ENCODE measurements around the gene SP1. TPM values are rescaled to one million over a fixed set of nuclear protein-coding genes. Genes with fewer than 3 reads are reported as not detected.
A peak's percentile ranks its signal among the peaks of the same experiment; 100 is the strongest.
"Not testable (repeated sequence)": the region's sequence is repeated elsewhere in the genome, so short reads cannot be mapped to it uniquely, and the experiment has no call there.

The SP1 gene
- total and polyA plus RNA-seq, 2 of the 4 experiments (the other 2 are of a cell fraction): 19.7 to 53.6 TPM

DNA sequence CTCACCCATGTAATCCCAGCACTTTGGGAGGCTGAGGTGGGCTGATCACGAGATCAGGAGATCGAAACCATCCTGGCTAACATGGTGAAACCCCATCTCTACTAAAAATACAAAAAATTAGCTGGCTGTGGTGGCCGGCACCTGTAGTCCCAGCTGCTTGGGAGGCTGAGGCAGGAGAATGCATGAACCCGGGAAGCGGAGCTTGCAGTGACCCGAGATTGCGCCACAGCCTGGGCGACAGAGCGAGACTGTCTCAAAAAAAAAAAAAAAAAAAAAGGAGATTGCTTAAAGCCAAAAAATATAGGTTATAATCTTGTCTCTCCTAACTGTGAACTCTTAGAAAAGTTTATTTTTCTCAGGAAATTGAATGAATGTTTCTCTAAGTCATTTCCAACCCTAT is 55.4 kb downstream of the SP1 start:
- H3K18ac ChIP-seq (ENCODE audit: low read depth, low read length); H2BK15ac ChIP-seq (ENCODE audit: low read depth, low read length); H3K9me1 ChIP-seq (ENCODE audit: insufficient read depth, low read length); H2BK120ac ChIP-seq (ENCODE audit: low read depth, low read length); H3K9me3 ChIP-seq (ENCODE audit: control insufficient read depth, insufficient read depth, low read length); H3K4me2 ChIP-seq (ENCODE audit: low read depth, low read length); H3K27me3 ChIP-seq (ENCODE audit: control insufficient read depth, insufficient read depth, low read length); in situ Hi-C loops (cut with MboI; ENCODE audit: low sequenced_read_pairs); H2BK20ac ChIP-seq (ENCODE audit: low read depth, low read length); H4K91ac ChIP-seq (ENCODE audit: insufficient read depth, low read depth, low read length); intact Hi-C loops (cut with micrococcal nuclease); H3K9ac ChIP-seq (ENCODE audit: low read depth, low read length); dilution Hi-C loops (cut with HindIII; ENCODE audit: low sequenced_read_pairs, unreplicated experiment); DNase-seq; POLR2A ChIA-PET (ENCODE audit: unreplicated experiment); H2AK5ac ChIP-seq (ENCODE audit: low read depth, low read length); H3K27ac ChIP-seq (ENCODE audit: insufficient read depth, low read length); H4K5ac ChIP-seq (ENCODE audit: low read depth, low read length); H3K23ac ChIP-seq (ENCODE audit: low read depth, low read length); H3K4me3 ChIP-seq (ENCODE audit: insufficient read depth, low read depth, low read length); H4K8ac ChIP-seq (ENCODE audit: low read depth in 2 of 2, low read length in 2 of 2); H3K4me1 ChIP-seq (ENCODE audit: control insufficient read depth, insufficient read depth, low read length); H3K56ac ChIP-seq (ENCODE audit: extremely low read depth, insufficient read depth, low read length); CTCF ChIA-PET; H2AK9ac ChIP-seq (replicated peaks; ENCODE audit: low read depth, low read length, poor library complexity); H3K14ac ChIP-seq (replicated peaks; ENCODE audit: low read depth, low read length); H2AFZ ChIP-seq (replicated peaks; ENCODE audit: low read length, poor library complexity); H3K36me3 ChIP-seq (ENCODE audit: control insufficient read depth, insufficient read depth, low read length); H3K4ac ChIP-seq (ENCODE audit: low read depth, low read length); H3K79me1 ChIP-seq (ENCODE audit: low read depth in 1 of 2, low read length in 2 of 2); BruUV-seq (replicated peaks); ATAC-seq (ENCODE audit: low read depth); H2BK5ac ChIP-seq (ENCODE audit: low read depth, low read length, poor library complexity, severe bottlenecking); H4K20me1 ChIP-seq (ENCODE audit: insufficient read depth, low read length): not testable (repeated sequence)
- WGBS, 2 experiments (ENCODE audit: extremely low coverage in 2 of 2, insufficient read length in 1 of 2): 100% methylated on average over 3 of the region's 9 CpGs; no CpG with 5 or more reads in 1 of the 2 experiments

DNA sequence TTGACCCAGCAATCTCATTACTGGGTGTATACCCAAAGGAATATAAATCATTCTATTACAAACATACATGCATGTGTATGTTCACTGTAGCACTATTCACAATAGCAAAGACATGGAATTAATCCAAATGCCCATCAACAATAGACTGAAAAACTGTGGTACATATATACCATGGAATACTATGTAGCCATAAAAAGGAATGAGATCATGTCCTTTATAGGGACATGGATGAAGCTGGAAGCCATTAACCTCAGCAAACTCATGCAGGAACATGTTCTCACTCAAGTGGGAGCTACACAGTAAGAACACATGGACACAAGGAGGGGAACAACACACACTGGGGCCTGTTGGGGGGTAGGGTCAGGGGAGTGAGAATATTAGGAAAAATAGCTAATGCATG is 59.6 kb downstream of the SP1 start:
- H3K56ac ChIP-seq (ENCODE audit: extremely low read depth, insufficient read depth, low read length); CTCF ChIA-PET; ATAC-seq (ENCODE audit: low read depth): not testable (repeated sequence)

More for the DNA sequence above, 59.6 kb downstream of the SP1 start:
- H3K9ac ChIP-seq (ENCODE audit: low read depth, low read length); H3K4me3 ChIP-seq (ENCODE audit: insufficient read depth, low read depth, low read length); dilution Hi-C loops (cut with HindIII; ENCODE audit: low sequenced_read_pairs, unreplicated experiment); H4K8ac ChIP-seq (ENCODE audit: low read depth in 2 of 2, low read length in 2 of 2); H3K4me1 ChIP-seq (ENCODE audit: control insufficient read depth, insufficient read depth, low read length); H3K4me2 ChIP-seq (ENCODE audit: low read depth, low read length); BruUV-seq (replicated peaks); H2AFZ ChIP-seq (replicated peaks; ENCODE audit: low read length, poor library complexity); H3K9me3 ChIP-seq (ENCODE audit: control insufficient read depth, insufficient read depth, low read length); H4K20me1 ChIP-seq (ENCODE audit: insufficient read depth, low read length); H2BK5ac ChIP-seq (ENCODE audit: low read depth, low read length, poor library complexity, severe bottlenecking); DNase-seq; H2BK20ac ChIP-seq (ENCODE audit: low read depth, low read length); H3K27ac ChIP-seq (ENCODE audit: insufficient read depth, low read length); H2AK9ac ChIP-seq (replicated peaks; ENCODE audit: low read depth, low read length, poor library complexity); H2BK15ac ChIP-seq (ENCODE audit: low read depth, low read length); H3K4ac ChIP-seq (ENCODE audit: low read depth, low read length); intact Hi-C loops (cut with micrococcal nuclease); H4K5ac ChIP-seq (ENCODE audit: low read depth, low read length); H4K91ac ChIP-seq (ENCODE audit: insufficient read depth, low read depth, low read length); H3K23ac ChIP-seq (ENCODE audit: low read depth, low read length); POLR2A ChIA-PET (ENCODE audit: unreplicated experiment); H3K27me3 ChIP-seq (ENCODE audit: control insufficient read depth, insufficient read depth, low read length); H3K14ac ChIP-seq (replicated peaks; ENCODE audit: low read depth, low read length); H3K18ac ChIP-seq (ENCODE audit: low read depth, low read length); in situ Hi-C loops (cut with MboI; ENCODE audit: low sequenced_read_pairs); H2BK120ac ChIP-seq (ENCODE audit: low read depth, low read length); H3K36me3 ChIP-seq (ENCODE audit: control insufficient read depth, insufficient read depth, low read length); H3K9me1 ChIP-seq (ENCODE audit: insufficient read depth, low read length): not testable (repeated sequence)
- H2AK5ac ChIP-seq (ENCODE audit: low read depth, low read length): 0 out of 2 replicates have a peak overlapping the region, but pooled peaks have one; percentile 10
- peaks cover 14 to 25% of the 10 kb centered on the region in 2 experiments for H3K79me1 ChIP-seq (ENCODE audit: low read depth in 1 of 2, low read length in 2 of 2)

All from IMR-90 (cell line).